Chondrocyte (in vitro differentiated cells): Measurements from ENCODE around the gene CARD19. TPM values are rescaled to one million over a fixed set of nuclear protein-coding genes. Genes with fewer than 3 reads are reported as not detected.

ENCODE experiments used
- DNase-seq: peaks from one replicate; pipeline ENCODE4 v3.0.0; 2021; ENCODE audit warnings: mixed read lengths, low spot score
- H3K27ac Mint-ChIP-seq: one replicate; pipeline ENCODE4 v1.8.0; 2021; ENCODE audit warnings: mild to moderate bottlenecking, moderate library complexity, mixed read lengths; ENCODE audit not compliant: unreplicated experiment
- H3K27me3 Mint-ChIP-seq: 2 replicates; pipeline ENCODE4 v1.8.0; 2021; ENCODE audit warnings: low read depth, mixed read lengths
- H3K36me3 Mint-ChIP-seq: 2 replicates; pipeline ENCODE4 v1.8.0; 2021; ENCODE audit warnings: low read depth, mixed read lengths
- H3K4me1 Mint-ChIP-seq: 2 replicates; pipeline ENCODE4 v1.8.0; 2021; ENCODE audit warnings: low read depth, mild to moderate bottlenecking, mixed read lengths
- H3K4me3 Mint-ChIP-seq: one replicate; pipeline ENCODE4 v1.8.0; 2021; ENCODE audit warnings: mild to moderate bottlenecking, moderate library complexity, mixed read lengths; ENCODE audit not compliant: unreplicated experiment
- H3K9me3 Mint-ChIP-seq: 2 replicates; pipeline ENCODE4 v1.8.0; 2021; ENCODE audit warnings: low read depth, mixed read lengths
- total RNA-seq: library from RNA; stranded (reverse); gene quantifications from 3 replicates; pipeline ENCODE4 v1.2.1, GENCODE V29; 2021
- TF ChIP-seq, protein P1 (sequence below): fragments of 200-600 bp; sonication (generic); IDR thresholded peaks from 2 replicates; pipeline ENCODE4 v1.5.0; 2021; ENCODE audit warnings: antibody characterized with exemption, mild to moderate bottlenecking, moderate library complexity

The CARD19 gene
- total RNA-seq, 1 donor from 2014 or later = 40.5 TPM

DNA sequence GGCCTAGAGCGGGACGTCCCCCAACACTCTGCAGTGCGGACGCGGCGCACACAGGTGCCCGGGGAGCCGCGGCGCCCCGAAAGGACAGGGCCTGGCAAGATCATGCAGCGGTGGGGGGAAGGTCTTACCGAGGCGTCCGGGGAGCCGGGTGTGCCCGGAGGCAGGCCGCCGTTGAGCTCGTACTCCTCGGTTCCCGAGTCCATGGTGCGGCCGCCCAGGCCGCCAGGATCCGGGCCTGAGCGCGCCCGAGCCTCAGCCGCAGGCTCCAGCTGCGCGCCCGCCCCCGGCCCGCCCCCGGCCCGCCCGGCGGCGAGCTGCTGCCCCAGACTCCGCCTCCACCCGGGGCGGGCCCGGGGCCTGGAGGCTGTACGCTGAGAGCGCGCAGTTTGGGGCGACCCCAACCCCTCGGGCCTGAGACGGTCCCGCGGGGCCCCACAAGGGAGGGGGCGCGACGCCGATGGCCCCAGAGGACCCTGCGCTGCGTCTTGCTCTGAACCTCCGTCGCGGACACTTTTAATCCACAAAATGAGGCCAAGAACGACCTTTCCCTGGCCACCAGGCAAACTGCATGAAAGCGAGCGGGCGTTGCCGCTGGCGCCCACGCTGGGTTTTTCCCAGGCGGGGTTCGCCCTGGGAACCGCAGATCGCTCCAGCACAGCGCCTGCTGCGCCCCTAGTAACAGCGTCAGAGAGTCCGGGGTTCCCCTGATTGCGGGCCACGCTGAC lies 38.2 kb downstream of the CARD19 start, which contains the start of gene NINJ1:
Gene NINJ1 (minus strand): TSS at position 237 of the 725 bp plus-strand sequence. CDS start 34 bp downstream, at position 203.
- Mint-ChIP-seq H3K27me3 (no peaks in the 10 kb centered on the region), H3K9me3 (peaks cover 3% of the 10 kb centered on the region), H3K4me1 (peaks cover 46% of the 10 kb centered on the region), H3K36me3 (no peaks in the 10 kb centered on the region), H3K27ac (peak within 1 kb of the TSS; percentile 93), H3K4me3 (peak within 1 kb of the TSS; percentile 86)
- DNase-seq = peak; percentile 72
- TF ChIP-seq, protein P1, sequence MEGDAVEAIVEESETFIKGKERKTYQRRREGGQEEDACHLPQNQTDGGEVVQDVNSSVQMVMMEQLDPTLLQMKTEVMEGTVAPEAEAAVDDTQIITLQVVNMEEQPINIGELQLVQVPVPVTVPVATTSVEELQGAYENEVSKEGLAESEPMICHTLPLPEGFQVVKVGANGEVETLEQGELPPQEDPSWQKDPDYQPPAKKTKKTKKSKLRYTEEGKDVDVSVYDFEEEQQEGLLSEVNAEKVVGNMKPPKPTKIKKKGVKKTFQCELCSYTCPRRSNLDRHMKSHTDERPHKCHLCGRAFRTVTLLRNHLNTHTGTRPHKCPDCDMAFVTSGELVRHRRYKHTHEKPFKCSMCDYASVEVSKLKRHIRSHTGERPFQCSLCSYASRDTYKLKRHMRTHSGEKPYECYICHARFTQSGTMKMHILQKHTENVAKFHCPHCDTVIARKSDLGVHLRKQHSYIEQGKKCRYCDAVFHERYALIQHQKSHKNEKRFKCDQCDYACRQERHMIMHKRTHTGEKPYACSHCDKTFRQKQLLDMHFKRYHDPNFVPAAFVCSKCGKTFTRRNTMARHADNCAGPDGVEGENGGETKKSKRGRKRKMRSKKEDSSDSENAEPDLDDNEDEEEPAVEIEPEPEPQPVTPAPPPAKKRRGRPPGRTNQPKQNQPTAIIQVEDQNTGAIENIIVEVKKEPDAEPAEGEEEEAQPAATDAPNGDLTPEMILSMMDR = no peak

DNA sequence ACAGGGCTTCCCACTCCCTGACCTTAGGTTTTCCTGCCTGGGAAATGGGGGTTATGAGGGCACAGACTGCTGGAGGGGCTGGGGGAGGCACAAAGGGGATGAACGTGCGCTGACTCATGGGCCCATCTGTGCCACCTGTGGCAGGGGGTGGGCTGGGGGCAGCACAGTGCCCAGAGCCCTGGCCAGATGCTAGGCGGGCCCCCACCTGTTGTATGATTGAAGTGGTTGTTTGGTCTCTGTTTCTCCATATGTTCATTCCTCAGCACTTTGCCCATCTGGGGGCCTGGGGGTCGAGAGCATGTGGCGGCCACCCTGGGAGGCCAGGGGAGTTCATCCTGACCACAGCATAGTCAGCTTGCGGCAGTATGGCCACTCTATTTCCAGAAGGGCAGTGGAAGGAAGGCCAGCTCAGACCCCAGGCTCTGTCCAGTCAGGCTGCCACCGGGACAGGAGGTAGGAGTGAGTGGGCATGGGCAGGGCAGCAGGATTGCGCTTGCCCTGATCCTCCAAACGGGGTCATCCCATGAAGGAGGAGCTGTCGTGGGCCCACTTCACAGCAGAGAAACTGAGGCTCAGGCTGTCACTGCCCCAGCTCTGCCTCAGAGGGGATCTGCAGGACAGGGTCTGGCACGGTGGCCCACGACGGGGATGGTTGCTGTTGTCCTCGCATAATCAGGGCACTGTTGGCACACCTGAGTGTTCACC lies 38.9 kb downstream of the CARD19 start:
- no peak for DNase-seq
- Mint-ChIP-seq H3K36me3 (no peaks in the 10 kb centered on the region), H3K9me3 (peaks cover 3% of the 10 kb centered on the region), H3K4me3 (peak overlapping the region; percentile 70), H3K27me3 (no peaks in the 10 kb centered on the region), H3K27ac (peak overlapping the region; percentile 57), H3K4me1 (peaks cover 42% of the 10 kb centered on the region)
- TF ChIP-seq, protein P1 = no peak

DNA sequence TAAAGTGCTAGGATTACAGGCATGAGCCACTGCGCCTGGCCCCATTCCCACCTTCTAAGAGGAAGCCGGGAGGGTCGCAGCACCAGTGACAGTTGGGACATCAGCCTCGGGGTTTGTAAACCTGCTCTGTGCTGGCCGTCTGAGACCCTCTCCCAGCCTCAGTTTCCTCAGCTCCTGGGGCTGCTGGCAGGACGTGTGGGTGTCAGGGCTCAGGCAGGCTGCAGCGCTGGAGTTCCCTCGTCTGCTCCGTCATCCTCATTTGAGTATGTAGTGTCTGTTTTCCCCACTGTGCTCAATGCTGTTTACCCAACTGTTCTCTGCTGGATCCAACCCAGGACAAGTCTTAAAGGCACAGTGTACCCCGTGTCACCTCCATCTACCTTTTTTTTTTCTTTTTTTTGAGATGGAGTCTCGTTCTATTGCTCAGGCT lies 40.0 kb downstream of the CARD19 start:
- no peak overlapping the region for H3K27ac Mint-ChIP-seq
- no peak overlapping the region for H3K4me3 Mint-ChIP-seq
- TF ChIP-seq, protein P1 = no peak
- H3K4me1 Mint-ChIP-seq = peaks cover 36% of the 10 kb centered on the region
- no peaks in the 10 kb centered on the region for H3K36me3 Mint-ChIP-seq
- no peak for DNase-seq
- peaks cover 3% of the 10 kb centered on the region for H3K9me3 Mint-ChIP-seq
- no peaks in the 10 kb centered on the region for H3K27me3 Mint-ChIP-seq

DNA sequence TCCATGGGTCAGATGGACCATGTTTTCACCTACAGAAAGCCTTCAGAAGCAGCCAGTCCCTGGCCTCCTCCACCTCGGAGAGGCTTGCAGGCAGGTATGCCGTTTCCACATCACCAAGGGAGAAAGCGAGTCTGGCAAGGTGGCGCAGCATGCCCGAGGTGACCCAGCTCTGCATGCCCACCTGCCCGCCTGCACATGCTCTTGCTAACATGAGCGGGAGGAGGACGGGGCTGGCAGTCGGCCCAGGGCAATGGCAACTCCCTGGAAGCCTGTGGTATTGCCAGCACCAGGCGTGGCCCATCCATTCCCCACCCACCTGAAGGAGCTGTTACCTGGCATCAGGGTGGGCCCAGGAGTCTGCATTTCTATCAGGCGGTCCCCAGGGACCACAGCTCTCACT lies 41.3 kb downstream of the CARD19 start:
- Mint-ChIP-seq H3K27me3 (no peaks in the 10 kb centered on the region), H3K9me3 (peaks cover 3% of the 10 kb centered on the region), H3K36me3 (no peaks in the 10 kb centered on the region), H3K4me1 (peaks cover 23% of the 10 kb centered on the region), H3K4me3 (no peak overlapping the region), H3K27ac (no peak overlapping the region)
- TF ChIP-seq, protein P1 = no peak
- peak; percentile 94 for DNase-seq

DNA sequence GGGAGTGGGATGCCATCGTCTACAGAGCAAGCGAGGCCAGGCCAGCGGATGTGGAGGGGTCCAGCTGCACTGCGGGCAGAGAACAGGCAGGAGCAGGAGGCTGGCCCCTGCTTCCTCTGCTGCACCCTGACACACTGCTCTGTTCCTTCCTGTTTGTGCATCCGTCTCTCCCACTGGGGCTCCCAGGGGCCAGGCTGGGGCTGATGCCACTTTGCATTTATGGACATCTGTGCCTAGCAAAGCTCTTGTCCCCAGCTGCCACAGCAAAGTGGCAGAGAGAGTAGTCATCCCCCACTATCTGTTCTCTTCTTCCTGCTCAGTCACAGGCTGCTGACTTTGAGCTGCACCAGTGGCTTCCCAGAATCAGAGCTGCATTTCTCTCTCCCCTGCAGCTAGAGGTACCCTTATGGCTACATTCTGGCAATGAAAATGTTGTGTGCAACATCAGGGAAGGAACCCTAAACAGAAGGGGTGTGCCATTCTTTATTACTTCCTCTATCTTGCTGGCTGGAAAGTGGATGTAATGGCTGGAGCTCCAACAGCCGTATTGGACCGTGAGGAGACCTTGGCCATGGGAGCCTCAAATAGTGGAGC lies 42.3 kb downstream of the CARD19 start:
- no peak for DNase-seq
- no peaks in the 10 kb centered on the region for H3K27me3 Mint-ChIP-seq
- H3K4me3 Mint-ChIP-seq = no peak overlapping the region
- no peak overlapping the region for H3K27ac Mint-ChIP-seq
- H3K9me3 Mint-ChIP-seq = peaks cover 3% of the 10 kb centered on the region
- no peaks in the 10 kb centered on the region for H3K36me3 Mint-ChIP-seq
- H3K4me1 Mint-ChIP-seq = peaks cover 18% of the 10 kb centered on the region
- TF ChIP-seq, protein P1 = no peak
